Measurements from ENCODE around the gene NODAL.

NODAL gene

DNA sequence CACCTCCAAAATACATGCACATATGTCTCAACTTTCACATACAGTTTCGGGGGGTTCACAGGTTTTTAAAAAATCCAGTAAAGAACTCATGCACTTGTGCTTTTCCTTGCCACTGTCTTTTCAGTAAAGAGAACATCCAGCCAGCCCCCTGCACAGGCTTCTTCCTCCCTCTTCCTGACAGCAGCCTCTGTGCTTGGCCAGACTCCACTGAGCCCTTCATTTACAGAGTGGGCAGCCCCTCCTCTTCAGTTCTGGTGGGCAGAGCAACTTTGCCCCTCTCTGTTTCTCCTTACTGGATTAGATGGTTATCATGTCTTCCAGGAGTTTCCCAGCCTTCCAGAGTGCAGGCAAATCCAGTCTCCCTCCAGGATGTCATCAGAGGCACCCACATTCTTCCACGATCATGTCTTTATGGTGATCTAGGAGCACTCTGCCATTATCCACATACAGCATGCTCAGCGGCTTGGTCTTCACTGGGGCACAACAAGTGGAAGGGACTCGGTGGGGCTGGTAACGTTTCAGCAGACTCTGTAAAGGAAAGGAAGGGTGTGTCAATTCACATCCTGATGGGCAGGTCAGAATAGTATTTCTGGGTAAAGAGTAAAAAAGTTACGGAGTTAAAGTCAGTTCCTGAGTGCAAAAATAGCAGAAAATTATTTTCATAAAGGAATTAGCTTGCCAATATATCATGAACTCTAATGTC is 8.8 kb downstream of the NODAL start:
- DNase-seq (ENCODE audit: low spot score): no peak

- no peak for DNase-seq (ENCODE audit: low spot score)
These were observed 9.4 kb downstream of the NODAL start for GRCh38 chr10:70432101-70432500.

GRCh38 chr10:70430493-70431445 is 10.7 kb downstream of the NODAL start:
- peak; percentile 43 for DNase-seq (ENCODE audit: low spot score)

GRCh38 chr10:70426823-70427222 is 14.7 kb downstream of the NODAL start:
- DNase-seq (ENCODE audit: low spot score): no peak

- no peak for DNase-seq (ENCODE audit: low spot score)
These were observed 16.4 kb downstream of the NODAL start for GRCh38 chr10:70425096-70425495.

- DNase-seq (ENCODE audit: low spot score): no peak
These were observed 17.2 kb downstream of the NODAL start for GRCh38 chr10:70424320-70424719.

GRCh38 chr10:70418713-70419112 is 22.8 kb downstream of the NODAL start:
- DNase-seq (ENCODE audit: low spot score): no peak

DNA sequence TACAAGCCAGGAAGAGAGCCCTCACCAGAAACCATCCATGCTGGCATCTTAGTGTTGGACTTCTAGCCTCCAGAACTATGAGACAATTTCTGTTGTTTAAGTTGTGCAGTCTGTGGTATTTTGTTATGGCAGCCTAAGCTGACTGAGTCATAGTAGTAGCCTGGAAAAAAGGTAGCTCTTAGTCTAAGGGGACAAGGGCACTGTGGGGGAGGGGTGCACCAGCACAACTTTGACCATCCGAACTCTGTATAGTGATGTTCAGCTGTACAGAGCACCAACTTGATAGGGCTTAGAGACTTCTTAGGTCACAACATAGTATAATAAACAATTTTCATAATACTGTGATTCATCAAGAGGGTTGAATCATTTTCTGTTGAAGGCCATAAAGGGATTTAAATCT is 23.3 kb downstream of the NODAL start:
- DNase-seq (ENCODE audit: low spot score): peak; percentile 18

DNA sequence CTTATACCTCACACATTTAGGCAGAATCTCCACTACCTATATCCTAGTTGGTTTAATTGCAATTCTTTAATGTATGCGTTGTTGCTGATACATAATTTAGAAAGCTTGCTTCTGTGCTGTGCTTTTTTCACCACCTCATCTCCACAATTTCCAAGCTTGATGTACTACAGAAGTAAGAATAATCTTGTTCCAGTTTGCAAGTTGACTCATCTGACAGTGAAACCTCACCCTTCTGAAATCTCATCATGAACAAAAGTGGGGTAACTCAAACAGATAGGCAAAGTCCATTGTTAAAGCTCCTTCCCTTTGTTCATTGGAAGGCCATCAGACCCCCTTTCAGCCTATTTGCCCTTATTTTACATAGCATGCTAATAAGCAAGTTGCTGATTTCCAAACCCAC is 23.9 kb downstream of the NODAL start:
- no peak for DNase-seq (ENCODE audit: low spot score)

- DNase-seq (ENCODE audit: low spot score): no peak
These were observed 29.1 kb downstream of the NODAL start for GRCh38 chr10:70412356-70412755.

DNA sequence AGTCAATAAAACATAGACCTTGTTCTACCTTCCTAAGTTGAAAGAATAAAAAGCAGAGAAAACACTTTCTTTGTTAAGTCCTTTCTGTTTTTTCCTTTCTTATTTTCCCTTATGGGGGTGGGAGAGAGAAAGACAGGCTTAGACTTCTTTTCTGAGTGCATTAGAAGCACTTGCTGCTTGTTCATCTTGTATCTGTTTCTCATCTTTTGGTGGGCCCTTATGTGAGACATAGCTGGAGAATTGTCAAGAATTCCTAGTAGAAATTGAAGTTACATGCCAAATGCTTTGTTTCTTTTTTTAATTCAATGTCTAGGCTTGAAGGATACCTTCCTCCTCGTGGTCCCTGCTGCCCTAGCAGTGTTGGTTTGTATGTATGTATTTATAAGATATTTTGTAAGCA is 30.9 kb downstream of the NODAL start:
- DNase-seq (ENCODE audit: low spot score): no peak

DNA sequence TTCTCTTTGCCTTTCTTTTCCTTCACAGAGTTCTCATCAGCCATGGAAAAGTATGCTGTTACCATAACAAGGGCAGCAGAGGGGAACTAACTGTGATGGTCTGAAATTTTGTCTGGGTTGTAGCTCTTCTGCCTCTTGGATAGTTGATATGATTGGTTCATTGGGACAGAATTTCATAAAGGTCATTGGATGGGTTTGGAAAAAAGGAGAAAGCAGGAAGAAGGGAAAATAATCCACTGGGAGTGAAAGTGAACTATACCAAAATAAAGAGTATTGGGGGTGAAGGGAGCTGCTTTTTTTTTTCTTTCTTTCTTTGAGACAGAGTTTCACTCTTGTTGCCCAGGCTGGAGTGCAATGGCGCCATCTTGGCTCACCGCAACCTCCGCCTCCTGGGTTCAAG is 31.7 kb downstream of the NODAL start:
- DNase-seq (ENCODE audit: low spot score): no peak

DNA sequence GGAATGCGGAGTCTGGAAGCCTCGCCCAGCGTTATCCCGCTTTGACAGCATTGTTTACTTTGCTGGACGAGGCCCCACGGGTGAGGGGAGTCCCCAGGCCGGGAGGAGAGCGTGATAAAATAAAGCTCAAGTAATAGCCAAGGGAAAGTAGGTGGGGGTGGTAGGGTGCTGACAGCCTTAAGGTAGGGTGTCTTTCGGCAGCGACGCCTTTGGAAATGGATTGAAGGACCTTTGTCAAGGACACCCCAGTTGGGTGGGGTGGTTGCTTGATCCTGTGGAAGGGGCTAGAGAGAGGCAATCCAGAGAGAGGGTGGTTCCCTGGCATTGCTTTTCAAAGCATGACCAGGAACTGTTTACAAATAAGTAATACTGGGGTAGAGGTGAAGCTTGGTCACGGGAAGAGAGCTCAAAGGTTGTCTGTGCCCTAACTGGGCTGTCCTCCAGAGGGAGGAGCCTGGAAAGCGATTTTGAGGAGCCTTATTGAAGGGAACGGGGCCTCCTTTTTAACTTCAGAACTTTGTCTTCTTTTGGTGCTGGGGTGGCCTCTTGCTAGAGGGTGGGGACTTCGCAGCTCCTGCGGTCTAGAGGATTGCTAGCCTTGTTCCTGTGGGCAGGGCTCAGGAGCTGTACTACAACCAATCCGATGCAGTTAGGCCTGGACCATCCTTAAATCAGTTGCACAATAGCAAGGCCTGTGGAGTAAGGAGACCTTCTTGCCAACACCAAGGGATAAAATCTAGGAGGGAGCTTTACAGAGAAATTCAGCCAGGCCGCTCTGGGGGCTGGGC is 36.2 kb downstream of the NODAL start:
- DNase-seq (ENCODE audit: low spot score): peak; percentile 89

DNA sequence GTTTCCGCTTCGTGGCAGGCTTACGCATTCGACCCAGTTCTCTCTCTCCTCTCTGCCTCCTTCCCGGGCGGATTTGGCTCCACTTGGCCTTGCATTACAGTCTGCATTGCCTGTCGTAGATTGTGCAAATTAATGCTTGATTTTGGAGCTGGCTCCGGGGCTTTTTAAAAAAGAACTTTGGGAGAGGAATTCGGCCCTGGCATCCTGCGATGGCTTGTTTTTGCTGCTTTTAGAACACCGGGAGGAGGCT is 36.8 kb downstream of the NODAL start:
- no peak for DNase-seq (ENCODE audit: low spot score)

DNA sequence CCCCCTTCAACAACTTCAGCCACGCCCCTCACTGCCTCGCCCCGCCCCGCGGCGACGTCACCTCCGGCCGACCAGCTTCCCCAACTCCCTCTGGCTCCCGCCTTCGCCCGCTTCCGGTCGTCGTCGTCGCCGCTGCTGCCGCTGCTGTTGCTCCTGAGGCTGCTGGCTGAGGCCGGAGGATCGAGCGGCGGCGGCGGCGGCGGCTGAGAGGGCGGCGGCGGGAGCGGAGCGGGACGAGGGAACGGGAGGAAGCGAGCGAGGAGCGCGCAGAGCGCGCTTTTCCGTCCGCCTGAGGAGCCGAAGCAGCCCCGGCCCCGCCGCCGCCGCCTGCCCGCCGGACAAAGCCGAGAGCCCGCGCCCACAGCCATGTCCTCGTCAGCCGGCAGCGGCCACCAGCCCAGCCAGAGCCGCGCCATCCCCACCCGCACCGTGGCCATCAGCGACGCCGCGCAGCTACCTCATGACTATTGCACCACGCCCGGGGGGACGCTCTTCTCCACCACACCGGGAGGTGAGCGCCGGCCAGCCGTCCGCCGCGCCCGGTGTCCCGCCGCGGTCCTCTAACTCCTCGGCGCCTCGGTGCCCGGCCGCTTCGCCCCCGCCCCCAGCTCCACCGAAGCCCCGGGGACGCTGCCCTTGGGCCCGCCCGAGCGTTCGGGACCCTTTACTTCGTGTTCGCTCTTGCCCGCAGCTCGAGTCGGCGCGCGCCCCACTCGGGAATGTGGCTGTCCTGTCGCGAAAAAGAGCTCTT is 37.3 kb downstream of the NODAL start, which contains the start of gene EIF4EBP2:
Gene EIF4EBP2 (plus strand): TSS at position 110 of the 751 bp plus-strand sequence. CDS start 257 bp downstream, at position 367.
- DNase-seq (ENCODE audit: low spot score): peak; percentile 96

DNA sequence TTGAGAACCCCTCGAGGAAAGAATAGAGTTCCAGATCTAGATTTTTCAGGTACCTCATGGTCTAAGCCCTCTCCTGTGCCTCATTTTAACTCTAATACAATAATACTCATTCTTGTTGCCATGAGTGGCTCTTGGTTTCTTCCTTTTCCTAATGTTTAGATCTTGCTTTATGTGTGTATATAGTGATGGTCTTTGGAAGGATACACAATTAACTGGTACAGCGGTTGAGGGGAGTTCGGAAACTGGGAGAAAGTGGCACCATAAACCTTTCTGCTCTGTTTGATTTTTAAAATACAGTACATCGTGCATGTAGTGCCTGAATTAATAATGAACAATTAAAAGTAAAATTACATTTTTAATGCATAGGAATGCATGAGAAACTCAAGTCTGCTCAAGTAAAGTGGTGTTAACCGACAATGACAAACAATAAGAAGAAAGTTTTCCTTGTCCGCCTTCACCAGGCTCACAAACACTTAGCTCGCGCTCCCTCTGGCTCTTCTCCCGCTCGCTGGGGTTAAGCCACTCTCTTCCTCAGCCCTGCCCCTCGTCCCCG is 37.9 kb downstream of the NODAL start:
- DNase-seq (ENCODE audit: low spot score): no peak

- DNase-seq (ENCODE audit: low spot score): no peak
These were observed 42.3 kb downstream of the NODAL start for GRCh38 chr10:70399177-70399576.

DNA sequence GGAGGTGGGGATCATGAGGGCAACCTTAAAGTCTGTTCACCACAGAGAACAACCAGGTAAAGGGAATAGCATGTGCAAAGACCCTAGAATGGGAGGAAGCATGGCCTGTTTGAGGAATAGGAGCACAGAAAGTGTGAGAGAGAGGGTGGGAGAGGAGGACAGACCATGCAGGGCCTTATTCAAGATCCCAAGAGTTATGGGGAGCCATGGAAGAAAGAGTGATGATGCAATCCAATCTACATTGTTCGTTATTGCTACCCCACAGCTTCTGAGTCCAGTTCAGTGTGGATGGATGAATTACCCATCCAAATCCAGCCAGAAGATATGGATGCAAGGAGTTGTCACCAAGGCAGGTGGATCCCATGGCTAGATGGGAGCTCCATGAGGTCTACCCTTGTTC is 45.3 kb downstream of the NODAL start:
- no peak for DNase-seq (ENCODE audit: low spot score)

DNA sequence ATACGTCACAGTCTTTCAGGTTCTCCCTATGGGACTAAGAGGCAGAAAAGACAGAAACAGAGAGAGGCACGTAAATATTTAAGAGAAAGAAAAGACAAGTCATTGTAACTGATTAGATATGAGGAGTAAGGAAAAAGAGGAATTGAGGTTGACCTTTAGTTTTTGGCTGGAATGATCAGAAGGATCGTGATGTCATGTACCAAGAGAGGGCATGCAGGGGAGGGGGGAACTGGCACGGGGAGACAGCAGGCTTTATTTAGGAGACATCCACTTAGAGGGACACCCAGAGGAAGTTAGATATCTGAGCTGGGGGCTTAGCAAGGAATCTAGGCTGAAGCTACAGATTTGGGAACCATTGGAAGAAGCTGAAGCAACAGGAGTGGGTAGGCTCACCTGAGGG is 49.8 kb downstream of the NODAL start:
- no peak for DNase-seq (ENCODE audit: low spot score)
